MM.1S (cell line): ENCODE results near the gene ZNF618.

Experiments used
- DNase-seq: peaks from one replicate; pipeline ENCODE4 v3.0.0-alpha.2; 2015
- H2AFZ ChIP-seq: fragments of 300-600 bp; sonication (generic); 2 replicates; pipeline ENCODE4 v1.6.0; 2016; ENCODE audit warnings: antibody characterized with exemption, low read length
- H3F3A ChIP-seq: fragments of 300-600 bp; sonication (generic); 2 replicates; pipeline ENCODE4 v1.6.1; 2016; ENCODE audit warnings: mild to moderate bottlenecking, antibody characterized with exemption, low read length, moderate library complexity, mixed read lengths; ENCODE audit not compliant: insufficient read depth
- H3K27ac ChIP-seq: fragments of 300-600 bp; sonication (generic); 2 replicates; pipeline ENCODE4 v1.5.1; 2016; ENCODE audit warnings: mild to moderate bottlenecking, low read length
- H3K27me3 ChIP-seq: fragments of 300-600 bp; sonication (generic); replicated peaks from 2 replicates; pipeline ENCODE4 v1.6.0; 2016; ENCODE audit warnings: low read length; ENCODE audit not compliant: insufficient read depth
- H3K36me3 ChIP-seq: fragments of 300-600 bp; sonication (generic); replicated peaks from 2 replicates; pipeline ENCODE4 v1.6.1; 2016; ENCODE audit warnings: mild to moderate bottlenecking, low read length, mixed read lengths; ENCODE audit not compliant: insufficient read depth
- H3K4me1 ChIP-seq: fragments of 300-600 bp; sonication (generic); 2 replicates; pipeline ENCODE4 v1.6.1; 2016; ENCODE audit warnings: low read length, mixed read lengths
- H3K4me2 ChIP-seq: fragments of 300-600 bp; sonication (generic); 2 replicates; pipeline ENCODE4 v1.6.0; 2016; ENCODE audit warnings: low read depth, low read length
- H3K4me3 ChIP-seq: fragments of 300-600 bp; sonication (generic); 2 replicates; pipeline ENCODE4 v1.5.1; 2016; ENCODE audit warnings: low read length, mixed read lengths
- H3K79me2 ChIP-seq: fragments of 300-600 bp; sonication (generic); 2 replicates; pipeline ENCODE4 v1.6.1; 2016; ENCODE audit warnings: mixed run types, low read length, mixed read lengths
- H3K9ac ChIP-seq: fragments of 300-600 bp; sonication (generic); 2 replicates; pipeline ENCODE4 v1.6.1; 2016; ENCODE audit warnings: low read length, mixed read lengths
- H3K9me2 ChIP-seq: fragments of 300-600 bp; sonication (generic); replicated peaks from 2 replicates; pipeline ENCODE4 v1.6.1; 2016; ENCODE audit warnings: mild to moderate bottlenecking, low read length, mixed read lengths; ENCODE audit not compliant: insufficient read depth
- H3K9me3 ChIP-seq: fragments of 300-600 bp; sonication (generic); replicated peaks from 2 replicates; pipeline ENCODE4 v1.6.1; 2016; ENCODE audit warnings: mild to moderate bottlenecking, low read length, mixed read lengths; ENCODE audit not compliant: insufficient read depth
- H4K20me1 ChIP-seq: fragments of 300-600 bp; sonication (generic); 2 replicates; pipeline ENCODE4 v1.6.1; 2016; ENCODE audit warnings: mild to moderate bottlenecking, low read length, moderate library complexity, mixed read lengths; ENCODE audit not compliant: insufficient read depth
- EZH2 ChIP-seq: fragments of 300-600 bp; sonication (generic); optimal IDR thresholded peaks from 2 replicates; pipeline ENCODE3; 2017; ENCODE audit warnings: low read depth, mild to moderate bottlenecking, antibody characterized with exemption, low read length, mixed read lengths
- EZH2phosphoT487 ChIP-seq: fragments of 300-600 bp; sonication (generic); IDR thresholded peaks from 2 replicates; pipeline ENCODE4 v1.6.1; 2018; ENCODE audit warnings: antibody characterized with exemption, low read length
- TF ChIP-seq, protein P1 (sequence below): fragments of 300-600 bp; sonication (generic); IDR thresholded peaks from 2 replicates; pipeline ENCODE4 v1.5.1; 2016; ENCODE audit warnings: antibody characterized with exemption, low read length, mixed read lengths

The ZNF618 gene

DNA sequence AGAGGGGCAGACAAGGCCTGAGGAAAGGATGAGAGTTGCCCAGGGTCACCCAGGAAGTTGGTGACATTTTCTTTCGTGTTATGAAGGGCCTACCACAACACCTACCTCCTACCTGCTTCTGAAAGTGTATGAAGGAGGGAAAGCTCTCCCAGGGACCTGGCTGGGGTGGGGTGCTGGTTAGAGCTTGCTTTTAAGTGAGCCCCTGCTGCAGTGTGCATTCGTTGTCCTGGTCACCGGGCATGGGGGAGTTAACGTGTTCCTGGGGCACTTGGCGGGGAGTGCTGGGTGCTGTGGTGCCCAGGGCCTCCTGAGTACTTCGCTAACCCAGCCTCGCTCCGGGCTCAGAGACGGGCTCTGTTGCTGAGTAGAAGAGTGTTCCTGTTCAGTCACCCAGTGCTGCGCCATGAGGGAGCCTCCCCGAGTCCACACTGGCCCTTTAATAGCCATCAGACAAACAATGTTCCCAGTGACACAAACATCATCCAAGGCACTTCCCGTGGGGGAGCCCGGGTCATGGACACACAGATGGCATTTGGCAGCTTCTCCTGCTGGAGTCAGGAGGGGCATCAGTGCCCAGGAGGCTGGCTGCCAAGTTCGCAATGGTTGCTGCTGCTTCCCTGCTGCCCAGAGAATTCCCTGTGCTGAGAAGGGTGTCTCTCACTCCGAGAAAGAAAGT lies 116.3 kb downstream of the ZNF618 start:
- Histone ChIP-seq H2AFZ (no peak overlapping the region), H3K9ac (no peak overlapping the region), H3K4me2 (no peak overlapping the region), H3K27ac (no peak overlapping the region), H3K36me3 (no peaks in the 10 kb centered on the region), H3K27me3 (no peaks in the 10 kb centered on the region), H3K9me3 (no peaks in the 10 kb centered on the region), H3F3A (no peaks in the 10 kb centered on the region), H3K4me3 (no peak overlapping the region), H3K9me2 (no peaks in the 10 kb centered on the region), H3K79me2 (no peaks in the 10 kb centered on the region), H3K4me1 (no peaks in the 10 kb centered on the region), H4K20me1 (no peaks in the 10 kb centered on the region)
- no peak for DNase-seq
- TF ChIP-seq, protein P1, sequence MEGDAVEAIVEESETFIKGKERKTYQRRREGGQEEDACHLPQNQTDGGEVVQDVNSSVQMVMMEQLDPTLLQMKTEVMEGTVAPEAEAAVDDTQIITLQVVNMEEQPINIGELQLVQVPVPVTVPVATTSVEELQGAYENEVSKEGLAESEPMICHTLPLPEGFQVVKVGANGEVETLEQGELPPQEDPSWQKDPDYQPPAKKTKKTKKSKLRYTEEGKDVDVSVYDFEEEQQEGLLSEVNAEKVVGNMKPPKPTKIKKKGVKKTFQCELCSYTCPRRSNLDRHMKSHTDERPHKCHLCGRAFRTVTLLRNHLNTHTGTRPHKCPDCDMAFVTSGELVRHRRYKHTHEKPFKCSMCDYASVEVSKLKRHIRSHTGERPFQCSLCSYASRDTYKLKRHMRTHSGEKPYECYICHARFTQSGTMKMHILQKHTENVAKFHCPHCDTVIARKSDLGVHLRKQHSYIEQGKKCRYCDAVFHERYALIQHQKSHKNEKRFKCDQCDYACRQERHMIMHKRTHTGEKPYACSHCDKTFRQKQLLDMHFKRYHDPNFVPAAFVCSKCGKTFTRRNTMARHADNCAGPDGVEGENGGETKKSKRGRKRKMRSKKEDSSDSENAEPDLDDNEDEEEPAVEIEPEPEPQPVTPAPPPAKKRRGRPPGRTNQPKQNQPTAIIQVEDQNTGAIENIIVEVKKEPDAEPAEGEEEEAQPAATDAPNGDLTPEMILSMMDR: no peak
- TF ChIP-seq EZH2 (no peak), EZH2phosphoT487 (no peak)

DNA sequence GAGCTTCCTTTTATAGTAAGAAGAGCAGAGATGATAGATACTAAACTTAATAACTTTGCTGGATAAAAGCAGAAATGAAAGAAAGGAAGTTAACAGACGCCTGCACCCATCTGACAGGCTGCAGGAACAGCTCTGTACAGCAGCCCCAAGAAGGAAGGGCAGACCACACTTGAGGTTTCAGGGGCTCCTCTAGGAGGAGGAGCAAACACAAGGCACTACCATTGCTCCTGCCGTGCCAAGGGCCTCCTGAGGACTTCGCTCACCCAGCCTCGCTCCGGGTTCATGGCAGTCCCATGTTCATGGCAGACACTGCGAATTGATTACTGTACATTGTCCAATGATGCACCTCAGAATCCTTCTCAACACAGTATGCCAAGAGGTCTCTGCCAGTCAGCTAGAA lies 116.9 kb downstream of the ZNF618 start:
- no peak for TF ChIP-seq EZH2
- TF ChIP-seq, protein P1: no peak
- no peak for TF ChIP-seq EZH2phosphoT487
- no peaks in the 10 kb centered on the region for H3K9me3 ChIP-seq
- no peaks in the 10 kb centered on the region for H3K36me3 ChIP-seq
- no peaks in the 10 kb centered on the region for H3K9me2 ChIP-seq
- H2AFZ ChIP-seq: no peak overlapping the region
- no peak overlapping the region for H3K9ac ChIP-seq
- no peaks in the 10 kb centered on the region for H3K4me1 ChIP-seq
- no peak for DNase-seq
- no peaks in the 10 kb centered on the region for H3K79me2 ChIP-seq
- H3K27me3 ChIP-seq: no peaks in the 10 kb centered on the region
- no peak overlapping the region for H3K4me2 ChIP-seq
- H4K20me1 ChIP-seq: no peaks in the 10 kb centered on the region
- no peak overlapping the region for H3K27ac ChIP-seq
- H3F3A ChIP-seq: no peaks in the 10 kb centered on the region
- H3K4me3 ChIP-seq: no peak overlapping the region

DNA sequence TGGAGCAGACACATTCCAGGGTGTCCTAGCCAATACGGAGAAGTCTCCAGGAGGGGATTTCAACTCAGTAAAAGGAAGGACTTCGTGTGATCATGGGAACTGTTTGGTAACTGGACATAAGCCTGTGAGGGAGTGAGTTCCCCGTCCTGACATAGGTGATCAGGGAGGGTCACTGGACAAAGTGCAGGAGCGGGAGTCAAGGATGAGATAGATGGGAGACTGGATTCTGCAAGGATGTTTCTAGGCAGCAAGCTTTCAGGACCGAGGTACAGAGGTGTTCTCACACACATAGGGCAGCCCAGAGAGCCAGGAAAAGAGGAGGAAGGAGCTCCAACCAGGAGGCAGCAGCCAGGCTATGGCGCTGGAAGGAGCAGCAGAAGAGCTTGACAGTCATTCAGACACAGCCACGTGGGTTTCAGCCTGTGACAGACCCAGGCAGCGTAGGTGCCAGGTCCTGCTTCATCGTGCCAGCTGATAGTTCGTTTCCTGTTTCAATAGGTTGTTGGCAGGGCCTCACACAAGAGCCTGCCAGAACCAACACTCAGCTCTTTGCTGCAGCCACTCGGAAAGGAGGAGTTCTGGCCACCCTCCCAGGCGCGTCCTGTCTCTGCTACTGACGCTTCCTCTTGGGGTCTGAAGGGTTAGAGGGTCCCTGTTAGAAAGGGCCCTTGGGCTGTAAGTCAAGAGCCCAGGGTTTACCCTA lies 117.9 kb downstream of the ZNF618 start:
- TF ChIP-seq, protein P1: no peak
- TF ChIP-seq EZH2: no peak
- TF ChIP-seq EZH2phosphoT487: no peak
- no peaks in the 10 kb centered on the region for H3K9me3 ChIP-seq
- H3K9ac ChIP-seq: no peak overlapping the region
- peak; percentile 8 for DNase-seq
- H4K20me1 ChIP-seq: no peaks in the 10 kb centered on the region
- H3F3A ChIP-seq: no peaks in the 10 kb centered on the region
- H3K4me3 ChIP-seq: no peak overlapping the region
- no peaks in the 10 kb centered on the region for H3K4me1 ChIP-seq
- H2AFZ ChIP-seq: no peak overlapping the region
- no peak overlapping the region for H3K4me2 ChIP-seq
- no peaks in the 10 kb centered on the region for H3K79me2 ChIP-seq
- no peaks in the 10 kb centered on the region for H3K9me2 ChIP-seq
- no peaks in the 10 kb centered on the region for H3K36me3 ChIP-seq
- H3K27ac ChIP-seq: no peak overlapping the region
- no peaks in the 10 kb centered on the region for H3K27me3 ChIP-seq
